Gastroesophageal sphincter (tissue), 3 donors: Measurements from ENCODE around the gene MRRF.

Source experiments
- EP300 ChIP-seq: sonication (generic); formaldehyde crosslinking; IDR thresholded peaks from one replicate; pipeline ENCODE4 v1.6.1; 2017; ENCODE audit warnings: antibody characterized with exemption, mild to moderate bottlenecking
- POLR2AphosphoS5 ChIP-seq: sonication (generic); formaldehyde crosslinking; IDR thresholded peaks from one replicate; pipeline ENCODE4 v1.6.1; 2017; ENCODE audit warnings: antibody characterized with exemption
- TF ChIP-seq, protein P1 (sequence below), 4 experiments: fragments of 200-600 bp in 2 of 4; fragments of 450-650 bp in 2 of 4; sonication (generic) in 1 of 4; IDR thresholded peaks; one replicate each; pipeline ENCODE4 v1.5.1; 2017 to 2019; ENCODE audit warnings: antibody characterized with exemption in 4 of 4, mild to moderate bottlenecking in 2 of 4, moderate library complexity in 2 of 4

DNA sequence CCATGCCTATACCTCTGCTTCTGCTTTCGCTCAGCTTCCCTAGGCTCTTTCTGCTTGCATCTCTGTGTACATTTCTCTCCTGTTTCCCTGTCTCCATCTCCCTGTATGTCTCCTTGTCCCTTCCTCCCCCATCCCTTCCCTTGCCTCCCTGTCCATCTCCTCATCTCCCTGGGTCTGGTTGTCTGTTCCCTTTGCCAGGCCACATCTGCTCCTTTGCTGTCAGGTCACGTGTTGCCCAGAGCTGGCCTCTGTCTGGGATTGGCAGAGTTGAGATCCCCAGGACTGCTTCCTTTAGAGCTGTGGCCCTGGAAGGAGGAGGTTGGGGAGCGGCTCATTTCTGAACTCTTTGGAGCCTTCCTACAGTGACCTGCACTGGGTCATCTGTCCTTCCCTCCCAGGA lies 74.3 kb downstream of the MRRF start:
- TF ChIP-seq EP300 (no peak), POLR2AphosphoS5 (no peak)
- TF ChIP-seq, protein P1, sequence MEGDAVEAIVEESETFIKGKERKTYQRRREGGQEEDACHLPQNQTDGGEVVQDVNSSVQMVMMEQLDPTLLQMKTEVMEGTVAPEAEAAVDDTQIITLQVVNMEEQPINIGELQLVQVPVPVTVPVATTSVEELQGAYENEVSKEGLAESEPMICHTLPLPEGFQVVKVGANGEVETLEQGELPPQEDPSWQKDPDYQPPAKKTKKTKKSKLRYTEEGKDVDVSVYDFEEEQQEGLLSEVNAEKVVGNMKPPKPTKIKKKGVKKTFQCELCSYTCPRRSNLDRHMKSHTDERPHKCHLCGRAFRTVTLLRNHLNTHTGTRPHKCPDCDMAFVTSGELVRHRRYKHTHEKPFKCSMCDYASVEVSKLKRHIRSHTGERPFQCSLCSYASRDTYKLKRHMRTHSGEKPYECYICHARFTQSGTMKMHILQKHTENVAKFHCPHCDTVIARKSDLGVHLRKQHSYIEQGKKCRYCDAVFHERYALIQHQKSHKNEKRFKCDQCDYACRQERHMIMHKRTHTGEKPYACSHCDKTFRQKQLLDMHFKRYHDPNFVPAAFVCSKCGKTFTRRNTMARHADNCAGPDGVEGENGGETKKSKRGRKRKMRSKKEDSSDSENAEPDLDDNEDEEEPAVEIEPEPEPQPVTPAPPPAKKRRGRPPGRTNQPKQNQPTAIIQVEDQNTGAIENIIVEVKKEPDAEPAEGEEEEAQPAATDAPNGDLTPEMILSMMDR (IDR thresholded peaks at IDR 0.05) = no peak
